ENCODE measurements around the gene TGM2. TPM values are rescaled to one million over a fixed set of nuclear protein-coding genes. Genes with fewer than 3 reads are reported as not detected.

TGM2 gene
- total and polyA plus RNA-seq, 7 donors: 6.5 to 104 (median 20.7) TPM

- DNase-seq: peak; percentile 54
- Histone ChIP-seq H3K9me3 (no peaks in the 10 kb centered on the region), H3K27ac (no peak overlapping the region), H3K27me3 (no peaks in the 10 kb centered on the region), H3K4me3 (no peak overlapping the region), H3K4me1 (peaks cover 0 to 6% (median 0%) of the 10 kb centered on the region in 4 donors), H3K36me3 (no peaks in the 10 kb centered on the region)
- intact Hi-C loops (cut with DNase I): no loop called here
- WGBS, 2 donors: 65 to 70% methylated on average over 16 of the region's 16 CpGs
- TF ChIP-seq POLR2A (IDR thresholded peaks at IDR 0.05) (no peak), POLR2AphosphoS5 (IDR thresholded peaks at IDR 0.05) (no peak), EP300 (IDR thresholded peaks at IDR 0.05) (no peak)
- TF ChIP-seq, protein P1, sequence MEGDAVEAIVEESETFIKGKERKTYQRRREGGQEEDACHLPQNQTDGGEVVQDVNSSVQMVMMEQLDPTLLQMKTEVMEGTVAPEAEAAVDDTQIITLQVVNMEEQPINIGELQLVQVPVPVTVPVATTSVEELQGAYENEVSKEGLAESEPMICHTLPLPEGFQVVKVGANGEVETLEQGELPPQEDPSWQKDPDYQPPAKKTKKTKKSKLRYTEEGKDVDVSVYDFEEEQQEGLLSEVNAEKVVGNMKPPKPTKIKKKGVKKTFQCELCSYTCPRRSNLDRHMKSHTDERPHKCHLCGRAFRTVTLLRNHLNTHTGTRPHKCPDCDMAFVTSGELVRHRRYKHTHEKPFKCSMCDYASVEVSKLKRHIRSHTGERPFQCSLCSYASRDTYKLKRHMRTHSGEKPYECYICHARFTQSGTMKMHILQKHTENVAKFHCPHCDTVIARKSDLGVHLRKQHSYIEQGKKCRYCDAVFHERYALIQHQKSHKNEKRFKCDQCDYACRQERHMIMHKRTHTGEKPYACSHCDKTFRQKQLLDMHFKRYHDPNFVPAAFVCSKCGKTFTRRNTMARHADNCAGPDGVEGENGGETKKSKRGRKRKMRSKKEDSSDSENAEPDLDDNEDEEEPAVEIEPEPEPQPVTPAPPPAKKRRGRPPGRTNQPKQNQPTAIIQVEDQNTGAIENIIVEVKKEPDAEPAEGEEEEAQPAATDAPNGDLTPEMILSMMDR (IDR thresholded peaks at IDR 0.05): no peak
Observed at GRCh38 chr20:38175304-38176180, 10.5 kb upstream of the TGM2 start.

DNA sequence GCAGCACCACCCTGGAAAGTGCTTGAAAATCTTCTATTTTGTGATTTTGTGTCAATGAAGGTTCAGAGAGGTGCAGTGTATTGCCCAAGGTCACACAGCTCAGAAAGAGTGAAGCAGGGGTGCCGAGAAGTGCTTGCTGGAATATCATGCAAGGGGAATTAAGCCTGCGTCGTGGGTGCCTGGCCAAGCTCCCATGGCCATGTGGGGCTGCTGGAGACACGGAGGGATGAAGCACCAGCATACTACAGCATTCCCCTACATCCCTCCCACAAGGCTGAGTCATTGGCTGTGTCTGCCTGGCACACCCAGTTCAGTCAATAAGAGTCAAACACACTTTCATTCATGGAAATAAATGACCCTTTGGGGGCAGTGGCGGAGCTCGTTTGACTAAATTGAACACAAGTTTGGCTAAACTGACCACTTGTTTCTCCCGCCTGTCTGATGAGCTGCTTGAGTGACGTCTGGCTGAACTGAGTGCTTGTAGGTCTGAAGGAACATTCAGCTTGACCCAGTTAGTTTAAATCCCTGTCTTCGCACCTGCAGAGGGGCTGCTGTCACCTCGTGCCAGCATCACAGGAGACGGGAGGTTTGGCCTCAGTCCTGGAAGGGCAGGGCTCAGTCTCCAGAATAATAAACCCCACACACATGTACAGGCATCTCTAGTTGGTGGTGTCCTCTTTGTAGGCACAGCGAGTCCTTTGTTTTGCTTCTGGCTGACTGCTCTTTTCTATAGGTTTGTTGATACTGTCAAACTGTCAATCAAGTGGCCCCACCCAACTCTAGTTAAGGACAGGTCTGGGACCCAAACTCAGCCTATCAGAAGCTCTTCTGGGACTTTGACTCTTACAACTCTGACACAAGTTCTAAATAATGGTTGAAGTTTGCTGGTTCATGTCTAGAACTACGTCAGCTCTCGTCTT, 8.4 kb upstream of the TGM2 start:
- no peaks in the 10 kb centered on the region for H3K9me3 ChIP-seq
- 28 to 61% methylated on average over 14 of the region's 14 CpGs for WGBS, 2 donors
- H3K4me1 ChIP-seq: peaks cover 0 to 6% (median under 1%) of the 10 kb centered on the region in 4 donors
- intact Hi-C loops (cut with DNase I): no loop called here
- no peaks in the 10 kb centered on the region for H3K36me3 ChIP-seq
- no peak overlapping the region for H3K4me3 ChIP-seq
- DNase-seq: peak; percentile 67
- no peak overlapping the region for H3K27ac ChIP-seq
- TF ChIP-seq, protein P1 (IDR thresholded peaks at IDR 0.05): no peak
- TF ChIP-seq POLR2A (IDR thresholded peaks at IDR 0.05) (no peak), EP300 (IDR thresholded peaks at IDR 0.05) (no peak), POLR2AphosphoS5 (IDR thresholded peaks at IDR 0.05) (no peak)
- H3K27me3 ChIP-seq: no peaks in the 10 kb centered on the region

- TF ChIP-seq POLR2A (IDR thresholded peaks at IDR 0.05): no peak
- TF ChIP-seq POLR2AphosphoS5 (IDR thresholded peaks at IDR 0.05): no peak
- TF ChIP-seq, protein P1 (IDR thresholded peaks at IDR 0.05): no peak
- no peak for TF ChIP-seq EP300 (IDR thresholded peaks at IDR 0.05)
- intact Hi-C loops (cut with DNase I): no loop called here
- Histone ChIP-seq H3K36me3 (no peaks in the 10 kb centered on the region), H3K9me3 (no peaks in the 10 kb centered on the region), H3K4me1 (peaks cover 0 to 13% (median 4%) of the 10 kb centered on the region in 4 donors), H3K27me3 (no peaks in the 10 kb centered on the region), H3K27ac (no peak overlapping the region), H3K4me3 (no peak overlapping the region)
- 47 to 64% methylated on average over 4 of the region's 4 CpGs for WGBS, 2 donors
- DNase-seq: peak; percentile 8
Observed at GRCh38 chr20:38172408-38172807, 7.3 kb upstream of the TGM2 start.

- no peaks in the 10 kb centered on the region for H3K36me3 ChIP-seq
- no peaks in the 10 kb centered on the region for H3K9me3 ChIP-seq
- H3K27me3 ChIP-seq: no peaks in the 10 kb centered on the region
- H3K4me3 ChIP-seq: no peak overlapping the region
- peaks cover 0 to 21% (median 8%) of the 10 kb centered on the region in 4 donors for H3K4me1 ChIP-seq
- H3K27ac ChIP-seq: no peak overlapping the region
- DNase-seq: no peak
- TF ChIP-seq, protein P1 (IDR thresholded peaks at IDR 0.05): no peak
- TF ChIP-seq POLR2AphosphoS5 (IDR thresholded peaks at IDR 0.05) (no peak), EP300 (IDR thresholded peaks at IDR 0.05) (no peak), POLR2A (IDR thresholded peaks at IDR 0.05) (no peak)
- WGBS, 2 donors: 56 to 78% methylated on average over 4 of the region's 4 CpGs
- intact Hi-C loops (cut with DNase I): no loop called here
Observed at GRCh38 chr20:38171675-38172043, 6.6 kb upstream of the TGM2 start.
